Cardiac ventricle fibroblast (primary cell): ENCODE data around the gene ZNF2. TPM values are rescaled to one million over a fixed set of nuclear protein-coding genes. Genes with fewer than 3 reads are reported as not detected.

Source experiments
- total RNA-seq: library from RNA; depleted of rRNA; stranded (reverse); fragments of >200 nt; gene quantifications from 2 replicates; pipeline ENCODE4 v1.2.3, GENCODE V29; 2015

The ZNF2 gene
- total RNA-seq: 5.2 and 6.3 TPM in 2 replicates

DNA sequence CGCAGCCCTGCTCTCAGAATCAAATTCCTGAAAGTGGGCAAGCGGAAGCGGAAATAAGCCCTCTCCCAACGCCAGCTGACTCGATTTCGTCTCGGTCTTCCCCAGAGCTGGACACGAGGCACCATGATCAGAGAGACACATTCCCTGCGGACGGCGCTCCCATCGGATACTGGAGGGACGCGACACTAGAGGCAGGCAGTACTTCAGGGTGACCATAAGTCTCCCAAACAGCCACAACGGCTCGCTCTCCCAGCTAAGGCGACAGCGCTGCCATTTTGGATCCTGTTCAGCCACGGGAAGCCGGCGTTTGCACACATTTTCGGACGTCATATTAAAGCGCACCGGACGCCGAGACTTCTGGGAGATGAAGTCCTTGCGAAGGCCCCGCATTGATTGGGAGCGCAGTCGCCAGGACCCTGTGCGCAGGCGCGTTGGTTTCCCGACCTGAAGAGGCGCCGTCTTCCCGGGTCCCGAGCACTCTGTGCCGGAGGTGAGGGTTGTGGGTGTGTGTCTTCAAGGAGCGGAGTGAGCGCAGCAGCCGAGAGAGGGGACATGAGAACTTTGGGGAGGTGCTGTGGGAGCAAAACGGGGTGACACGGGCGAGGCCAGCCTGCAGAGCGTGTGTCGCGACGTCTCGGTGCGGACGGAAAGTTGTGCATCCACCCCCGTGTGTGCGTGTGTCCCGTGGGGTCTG is at the start of gene ZNF2:
TSS of gene ZNF2 (plus strand) at position 439 of the 694 bp plus-strand sequence. CDS start 10,418 bp downstream, outside the sequence.

DNA sequence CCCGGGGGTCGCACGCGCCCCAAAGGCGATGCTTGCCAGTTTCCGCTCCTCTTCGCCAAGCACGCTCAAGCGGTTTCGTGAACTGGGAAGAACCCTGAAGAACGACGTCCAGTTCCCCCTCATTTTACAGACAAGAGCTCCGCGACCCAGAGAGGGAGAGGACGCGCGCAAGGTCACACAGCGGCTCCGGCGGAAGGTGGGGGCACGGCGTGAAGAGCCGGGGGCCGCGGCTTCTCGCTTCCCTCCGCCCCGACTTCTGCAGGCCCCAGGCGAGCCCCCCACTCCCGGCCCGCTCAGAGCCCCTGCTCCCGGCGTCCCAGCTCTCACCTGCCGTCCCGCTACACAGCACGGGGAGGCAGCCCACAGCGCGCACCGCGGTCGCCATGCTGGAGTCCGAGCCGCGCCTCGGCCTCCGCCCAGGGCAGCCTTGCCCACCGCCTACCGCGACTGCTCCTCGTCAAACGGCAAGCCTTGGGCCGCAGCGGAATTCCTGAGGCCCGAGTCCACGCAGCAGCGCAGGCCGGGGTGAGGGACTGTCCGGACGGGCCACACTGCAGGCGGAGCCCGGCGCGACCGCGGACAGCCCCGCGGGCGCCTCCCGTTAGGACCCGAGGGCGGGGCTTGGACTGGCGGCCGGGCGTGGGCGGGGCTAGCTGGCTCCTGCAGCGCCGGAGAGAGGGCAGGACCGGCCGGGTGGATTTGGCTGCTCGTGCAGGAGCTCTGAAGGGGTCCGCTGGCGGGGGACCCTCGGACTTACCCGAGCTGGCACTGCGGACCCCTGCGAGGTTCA is 44.0 kb upstream of the ZNF2 start, which contains the start of gene MRPS5:
TSS of gene MRPS5 (minus strand) at position 402 of the 790 bp plus-strand sequence. CDS start at position 385, 17 bp downstream.

DNA sequence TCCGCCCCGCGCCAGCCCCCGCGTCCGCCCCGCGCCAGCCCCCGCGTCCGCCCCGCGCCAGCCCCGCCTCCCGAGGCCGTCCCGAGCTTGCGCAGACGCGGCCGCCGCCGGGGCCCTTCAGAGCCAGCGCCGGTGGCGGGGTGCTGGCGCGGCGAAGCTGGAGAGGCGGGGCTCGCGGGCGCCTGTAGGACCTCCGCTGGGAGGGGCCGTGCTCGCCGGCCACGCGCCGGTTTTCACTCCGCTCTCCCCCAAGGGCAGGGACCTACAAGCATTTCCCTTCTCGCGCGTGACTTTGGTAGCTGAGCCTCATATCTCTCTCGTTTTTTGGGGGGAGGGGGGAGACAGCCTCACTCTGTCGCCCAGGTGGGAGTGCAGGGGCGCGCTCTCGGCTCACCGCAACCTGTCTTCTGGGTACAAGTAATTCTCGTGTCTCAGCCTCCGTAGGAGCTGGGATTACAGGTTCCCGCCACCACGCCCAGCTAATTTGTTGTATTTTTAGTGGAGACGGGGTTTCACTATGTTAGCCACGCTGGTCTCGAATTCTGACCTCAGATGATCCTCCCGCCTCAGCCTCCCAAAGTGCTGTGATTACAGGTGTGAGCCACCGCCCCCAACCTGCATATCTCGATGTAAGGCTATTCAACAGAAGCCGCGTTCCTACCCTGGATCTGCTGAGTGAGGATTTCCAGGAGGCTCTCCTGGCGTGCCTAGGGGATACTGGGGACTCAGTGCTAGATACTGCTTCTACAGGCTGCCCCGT is 5.7 kb upstream of the ZNF2 start, which contains the start of gene ZNF514:
TSS of gene ZNF514 (minus strand) at position 159 of the 760 bp plus-strand sequence. CDS start 6,595 bp downstream, outside the sequence.

DNA sequence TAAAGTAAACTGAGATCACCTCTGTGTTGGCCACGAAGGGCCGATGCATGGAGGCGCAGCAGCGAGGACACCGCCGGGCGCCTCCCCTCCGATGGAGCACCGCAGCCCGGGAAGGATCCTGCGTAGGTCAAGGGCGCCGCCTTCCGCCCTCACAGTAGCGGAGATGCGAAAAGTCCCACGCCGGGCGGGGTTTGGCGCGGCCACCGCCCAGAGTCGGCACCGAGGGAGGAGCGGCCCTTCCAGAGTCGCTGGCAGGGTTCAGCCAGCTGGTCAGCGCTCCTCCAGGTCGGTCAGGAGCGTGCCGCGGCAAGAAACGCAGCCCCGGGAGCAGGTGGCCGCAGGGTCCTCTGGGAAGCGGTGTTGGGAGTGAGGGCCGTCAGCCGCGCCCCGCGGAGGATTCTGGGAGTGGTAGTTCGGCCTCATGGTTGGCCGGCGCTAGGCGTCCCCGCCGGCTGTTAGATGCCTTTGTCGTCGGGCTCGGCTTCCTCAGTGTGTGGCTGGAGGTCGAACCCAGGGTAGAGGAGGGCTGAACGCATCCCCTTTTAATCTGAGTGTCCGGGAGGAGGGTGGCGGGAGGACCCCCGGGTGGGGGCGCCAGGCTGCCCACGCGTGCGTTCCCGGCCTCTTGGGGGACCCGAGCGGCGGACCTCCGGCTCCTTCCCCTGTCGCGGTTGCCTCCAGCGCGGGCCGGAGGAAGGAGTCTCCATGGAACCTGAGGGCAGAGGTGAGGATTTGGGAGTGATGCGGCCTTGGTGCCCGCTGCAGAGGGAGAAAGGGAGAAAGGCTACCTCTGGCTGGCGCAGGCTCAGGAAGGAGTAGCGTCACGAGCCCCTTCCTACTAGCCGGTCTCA is 41.7 kb downstream of the ZNF2 start, which contains the start of gene ZNF892:
TSS of gene ZNF892 (plus strand) at position 411 of the 851 bp plus-strand sequence. CDS start at position 706, 295 bp downstream.

Other genes with a start within 250 kb of the ZNF2 start
- not detected in 2 replicates for gene MAL, start 140.1 kb upstream of the ZNF2 start, total RNA-seq
- gene MRPS5, start 44.0 kb upstream of the ZNF2 start, total RNA-seq: 23.0 and 23.9 TPM in 2 replicates
- 6.6 and 7.7 TPM in 2 replicates for gene ZNF514, start 6.0 kb upstream of the ZNF2 start, total RNA-seq
- gene ZNF892, start 41.7 kb downstream of the ZNF2 start, total RNA-seq: 2.3 and 4.4 TPM in 2 replicates
- gene PROM2, start 108.6 kb downstream of the ZNF2 start, total RNA-seq: 0.25 and 0.29 TPM in 2 replicates
- 14.0 and 14.2 TPM in 2 replicates for gene KCNIP3, start 131.5 kb downstream of the ZNF2 start, total RNA-seq
- 6.7 and 17.2 TPM in 2 replicates for gene FAHD2A, start 236.9 kb downstream of the ZNF2 start, total RNA-seq